Mesenteric fat pad (tissue), 1 donor: ENCODE measurements around the gene ALCAM. TPM values are rescaled to one million over a fixed set of nuclear protein-coding genes. Genes with fewer than 3 reads are reported as not detected.
"Not testable (repeated sequence)": the region's sequence is repeated elsewhere in the genome, so short reads cannot be mapped to it uniquely, and the experiment has no call there.

ENCODE experiments used
- DNase-seq: peaks from one replicate; pipeline ENCODE4 v3.0.0-alpha.2; 2020; ENCODE audit warnings: low spot score
- total RNA-seq: library from RNA; stranded (reverse); fragmentation: NEBNext Ultra II Directional; extraction: Animal tissue kit (Norgen Biotek cat#: 25700); gene quantifications from one replicate; pipeline ENCODE4 v1.2.1, GENCODE V29; 2021
- donor health status: DM: yes; HTN: yes; CAD: no.

ALCAM gene
- total RNA-seq, 1 donor from 2014 or later, result 9.9 TPM

- no peak for DNase-seq
Observed at GRCh38 chr3:105387122-105387751, 20.5 kb downstream of the ALCAM start.

- DNase-seq, result no peak
Observed at GRCh38 chr3:105388176-105388575, 21.5 kb downstream of the ALCAM start.

GRCh38 chr3:105389759-105390158 is 23.1 kb downstream of the ALCAM start:
- not testable (repeated sequence) for DNase-seq

GRCh38 chr3:105392598-105392997 is 25.9 kb downstream of the ALCAM start:
- not testable (repeated sequence) for DNase-seq

- DNase-seq, result no peak
Observed at GRCh38 chr3:105394177-105394576, 27.5 kb downstream of the ALCAM start.

GRCh38 chr3:105397974-105398373 is 31.3 kb downstream of the ALCAM start:
- DNase-seq, result no peak

GRCh38 chr3:105398437-105398836 is 31.7 kb downstream of the ALCAM start:
- no peak for DNase-seq

- no peak for DNase-seq
Observed at GRCh38 chr3:105399062-105399461, 32.4 kb downstream of the ALCAM start.

- DNase-seq, result no peak
Observed at GRCh38 chr3:105399611-105400010, 32.9 kb downstream of the ALCAM start.

GRCh38 chr3:105401254-105401653 is 34.5 kb downstream of the ALCAM start:
- no peak for DNase-seq

GRCh38 chr3:105401691-105402149 is 35.0 kb downstream of the ALCAM start:
- no peak for DNase-seq

GRCh38 chr3:105402287-105402801 is 35.6 kb downstream of the ALCAM start:
- no peak for DNase-seq

- not testable (repeated sequence) for DNase-seq
Observed at GRCh38 chr3:105403034-105403433, 36.3 kb downstream of the ALCAM start.

GRCh38 chr3:105406268-105406667 is 39.6 kb downstream of the ALCAM start:
- no peak for DNase-seq

- DNase-seq, result no peak
Observed at GRCh38 chr3:105409364-105409763, 42.7 kb downstream of the ALCAM start.

GRCh38 chr3:105413343-105413887 is 46.7 kb downstream of the ALCAM start:
- no peak for DNase-seq

GRCh38 chr3:105414841-105415240 is 48.1 kb downstream of the ALCAM start:
- DNase-seq, result no peak

GRCh38 chr3:105415951-105416350 is 49.2 kb downstream of the ALCAM start:
- no peak for DNase-seq

GRCh38 chr3:105417525-105418289 is 51.0 kb downstream of the ALCAM start:
- DNase-seq, result no peak

GRCh38 chr3:105422645-105423044 is 55.9 kb downstream of the ALCAM start:
- no peak for DNase-seq

GRCh38 chr3:105423397-105423796 is 56.7 kb downstream of the ALCAM start:
- no peak for DNase-seq
